ENCODE measurements around the gene ULBP3. TPM values are rescaled to one million over a fixed set of nuclear protein-coding genes. Genes with fewer than 3 reads are reported as not detected.

The ULBP3 gene
- total RNA-seq, 1 donor from 2014 or later = 1.7 TPM

GRCh38 chr6:150083839-150084238 lies 14.9 kb upstream of the ULBP3 start:
- TF ChIP-seq, protein P1, sequence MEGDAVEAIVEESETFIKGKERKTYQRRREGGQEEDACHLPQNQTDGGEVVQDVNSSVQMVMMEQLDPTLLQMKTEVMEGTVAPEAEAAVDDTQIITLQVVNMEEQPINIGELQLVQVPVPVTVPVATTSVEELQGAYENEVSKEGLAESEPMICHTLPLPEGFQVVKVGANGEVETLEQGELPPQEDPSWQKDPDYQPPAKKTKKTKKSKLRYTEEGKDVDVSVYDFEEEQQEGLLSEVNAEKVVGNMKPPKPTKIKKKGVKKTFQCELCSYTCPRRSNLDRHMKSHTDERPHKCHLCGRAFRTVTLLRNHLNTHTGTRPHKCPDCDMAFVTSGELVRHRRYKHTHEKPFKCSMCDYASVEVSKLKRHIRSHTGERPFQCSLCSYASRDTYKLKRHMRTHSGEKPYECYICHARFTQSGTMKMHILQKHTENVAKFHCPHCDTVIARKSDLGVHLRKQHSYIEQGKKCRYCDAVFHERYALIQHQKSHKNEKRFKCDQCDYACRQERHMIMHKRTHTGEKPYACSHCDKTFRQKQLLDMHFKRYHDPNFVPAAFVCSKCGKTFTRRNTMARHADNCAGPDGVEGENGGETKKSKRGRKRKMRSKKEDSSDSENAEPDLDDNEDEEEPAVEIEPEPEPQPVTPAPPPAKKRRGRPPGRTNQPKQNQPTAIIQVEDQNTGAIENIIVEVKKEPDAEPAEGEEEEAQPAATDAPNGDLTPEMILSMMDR (IDR thresholded peaks at IDR 0.05) = no peak
- TF ChIP-seq POLR2AphosphoS5 (IDR thresholded peaks at IDR 0.05; ENCODE audit: insufficient read depth in 1 of 2, low read depth in 1 of 2) (no peak), POLR2A (IDR thresholded peaks at IDR 0.05) (no peak)
- intact Hi-C loops (cut with DNase I) = loop anchor here (10.0 kb wide), 1 partner anchor 311 kb away; no protein-coding TSS in a partner anchor
- Histone ChIP-seq H3K27me3 (no peaks in the 10 kb centered on the region), H3K36me3 (no peaks in the 10 kb centered on the region), H3K4me1 (no peaks in the 10 kb centered on the region), H3K27ac (no peak overlapping the region), H3K9me3 (no peaks in the 10 kb centered on the region), H3K4me3 (no peak overlapping the region)
- DNase-seq (ENCODE audit: extremely low spot score in 2 of 2) = no peak

GRCh38 chr6:150081702-150082101 lies 12.8 kb upstream of the ULBP3 start:
- H3K27ac ChIP-seq = no peak overlapping the region
- no peaks in the 10 kb centered on the region for H3K36me3 ChIP-seq
- no peak for DNase-seq (ENCODE audit: extremely low spot score in 2 of 2)
- no peaks in the 10 kb centered on the region for H3K4me1 ChIP-seq
- H3K9me3 ChIP-seq = no peaks in the 10 kb centered on the region
- no peak for TF ChIP-seq POLR2AphosphoS5 (IDR thresholded peaks at IDR 0.05; ENCODE audit: insufficient read depth in 1 of 2, low read depth in 1 of 2)
- TF ChIP-seq POLR2A (IDR thresholded peaks at IDR 0.05) = no peak
- TF ChIP-seq, protein P1 (IDR thresholded peaks at IDR 0.05) = no peak
- intact Hi-C loops (cut with DNase I) = loop anchor here (10.0 kb wide), 1 partner anchor 313 kb away; no protein-coding TSS in a partner anchor
- no peak overlapping the region for H3K4me3 ChIP-seq
- H3K27me3 ChIP-seq = no peaks in the 10 kb centered on the region

- no peaks in the 10 kb centered on the region for H3K4me1 ChIP-seq
- no peaks in the 10 kb centered on the region for H3K9me3 ChIP-seq
- TF ChIP-seq POLR2A (IDR thresholded peaks at IDR 0.05) (no peak), POLR2AphosphoS5 (IDR thresholded peaks at IDR 0.05; ENCODE audit: insufficient read depth in 1 of 2, low read depth in 1 of 2) (no peak)
- TF ChIP-seq, protein P1 (IDR thresholded peaks at IDR 0.05) = no peak
- H3K36me3 ChIP-seq = no peaks in the 10 kb centered on the region
- no peaks in the 10 kb centered on the region for H3K27me3 ChIP-seq
- H3K4me3 ChIP-seq = no peak overlapping the region
- intact Hi-C loops (cut with DNase I) = loop anchor here (10.0 kb wide), 2 partner anchors 255 to 315 kb away; no protein-coding TSS in a partner anchor
- no peak overlapping the region for H3K27ac ChIP-seq
- no peak for DNase-seq (ENCODE audit: extremely low spot score in 2 of 2)
Observed at GRCh38 chr6:150079604-150080003, 10.7 kb upstream of the ULBP3 start.

DNA sequence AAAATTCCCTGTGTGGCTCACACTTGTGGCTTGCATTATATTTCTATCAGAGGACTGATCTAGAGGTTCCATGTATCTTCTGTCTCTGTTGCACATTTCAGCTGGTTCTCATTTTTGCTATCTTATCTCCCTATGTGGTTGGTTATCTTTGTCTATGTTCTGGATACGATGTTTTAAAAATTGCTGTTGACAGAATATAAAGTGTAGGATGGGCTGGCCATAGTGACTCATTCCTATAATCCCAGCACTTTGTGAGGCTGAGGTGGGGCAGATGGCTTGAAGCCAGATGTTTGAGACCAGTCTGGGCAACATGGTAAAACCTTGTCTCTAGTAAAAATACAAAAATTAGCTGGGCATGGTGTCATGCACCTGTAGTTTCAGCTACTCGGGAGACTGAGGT lies 9.9 kb upstream of the ULBP3 start:
- no peak for TF ChIP-seq POLR2AphosphoS5 (IDR thresholded peaks at IDR 0.05; ENCODE audit: insufficient read depth in 1 of 2, low read depth in 1 of 2)
- TF ChIP-seq, protein P1 (IDR thresholded peaks at IDR 0.05) = no peak
- TF ChIP-seq POLR2A (IDR thresholded peaks at IDR 0.05) = no peak
- no peaks in the 10 kb centered on the region for H3K4me1 ChIP-seq
- intact Hi-C loops (cut with DNase I) = loop anchor here (10.0 kb wide), 1 partner anchor 256 kb away; no protein-coding TSS in a partner anchor
- H3K4me3 ChIP-seq = no peak overlapping the region
- no peak overlapping the region for H3K27ac ChIP-seq
- H3K9me3 ChIP-seq = no peaks in the 10 kb centered on the region
- no peak for DNase-seq (ENCODE audit: extremely low spot score in 2 of 2)
- H3K36me3 ChIP-seq = no peaks in the 10 kb centered on the region
- H3K27me3 ChIP-seq = no peaks in the 10 kb centered on the region

- Histone ChIP-seq H3K27ac (no peak overlapping the region), H3K9me3 (no peaks in the 10 kb centered on the region), H3K27me3 (no peaks in the 10 kb centered on the region), H3K4me3 (no peak overlapping the region), H3K36me3 (no peaks in the 10 kb centered on the region), H3K4me1 (no peaks in the 10 kb centered on the region)
- DNase-seq (ENCODE audit: extremely low spot score in 2 of 2) = no peak
- no peak for TF ChIP-seq POLR2AphosphoS5 (IDR thresholded peaks at IDR 0.05; ENCODE audit: insufficient read depth in 1 of 2, low read depth in 1 of 2)
- no peak for TF ChIP-seq POLR2A (IDR thresholded peaks at IDR 0.05)
- TF ChIP-seq, protein P1 (IDR thresholded peaks at IDR 0.05) = no peak
- intact Hi-C loops (cut with DNase I) = loop anchor here (10.0 kb wide), 1 partner anchor 258 kb away; no protein-coding TSS in a partner anchor
Observed at GRCh38 chr6:150076196-150076893, 7.4 kb upstream of the ULBP3 start.
